ENCODE results near the gene CMTM5. TPM values are rescaled to one million over a fixed set of nuclear protein-coding genes. Genes with fewer than 3 reads are reported as not detected.

The CMTM5 gene
- total RNA-seq, 1 donor: not detected

GRCh38 chr14:23392613-23393012 is 15.8 kb downstream of the CMTM5 start:
- H3K4me2 ChIP-seq (ENCODE audit: insufficient read depth, low read length): no peak overlapping the region
- H3K9me3 ChIP-seq (ENCODE audit: low read depth, low read length): no peaks in the 10 kb centered on the region
- peaks cover 2% of the 10 kb centered on the region for H3K27me3 ChIP-seq (ENCODE audit: insufficient read depth, low read length)
- no peaks in the 10 kb centered on the region for H3K79me2 ChIP-seq (ENCODE audit: insufficient read depth, low read length)
- H3K27ac ChIP-seq (ENCODE audit: low read depth, low read length): no peak overlapping the region
- DNase-seq (ENCODE audit: insufficient read length, low spot score, missing footprints): no peak
- H3K4me3 ChIP-seq (ENCODE audit: insufficient read depth, low read length): no peak overlapping the region
- no peaks in the 10 kb centered on the region for H4K20me1 ChIP-seq (ENCODE audit: insufficient read depth, low read length)
- no peak for TF ChIP-seq CTCF (IDR thresholded peaks at IDR 0.05; ENCODE audit: extremely low read depth, low read depth, low read length)
- no peaks in the 10 kb centered on the region for H3K4me1 ChIP-seq (ENCODE audit: insufficient read depth, low read length)
- H3K36me3 ChIP-seq (ENCODE audit: insufficient read depth, low read length): no peaks in the 10 kb centered on the region
- no peak overlapping the region for H2AFZ ChIP-seq (ENCODE audit: low read length)

- Histone ChIP-seq H2AFZ (ENCODE audit: low read length) (no peak overlapping the region), H3K36me3 (ENCODE audit: insufficient read depth, low read length) (no peaks in the 10 kb centered on the region), H3K4me3 (ENCODE audit: insufficient read depth, low read length) (no peak overlapping the region), H4K20me1 (ENCODE audit: insufficient read depth, low read length) (no peaks in the 10 kb centered on the region), H3K4me2 (ENCODE audit: insufficient read depth, low read length) (no peak overlapping the region), H3K9me3 (ENCODE audit: low read depth, low read length) (no peaks in the 10 kb centered on the region), H3K79me2 (ENCODE audit: insufficient read depth, low read length) (no peaks in the 10 kb centered on the region), H3K4me1 (ENCODE audit: insufficient read depth, low read length) (no peaks in the 10 kb centered on the region), H3K27ac (ENCODE audit: low read depth, low read length) (no peak overlapping the region), H3K27me3 (ENCODE audit: insufficient read depth, low read length) (peaks cover 2% of the 10 kb centered on the region)
- DNase-seq (ENCODE audit: insufficient read length, low spot score, missing footprints): no peak
- TF ChIP-seq CTCF (IDR thresholded peaks at IDR 0.05; ENCODE audit: extremely low read depth, low read depth, low read length): no peak
These were observed 19.3 kb downstream of the CMTM5 start for GRCh38 chr14:23396126-23396525.

GRCh38 chr14:23396781-23397407 is 20.0 kb downstream of the CMTM5 start:
- Histone ChIP-seq H3K27me3 (ENCODE audit: insufficient read depth, low read length) (peaks cover 2% of the 10 kb centered on the region), H3K79me2 (ENCODE audit: insufficient read depth, low read length) (no peaks in the 10 kb centered on the region), H3K27ac (ENCODE audit: low read depth, low read length) (no peak overlapping the region), H3K4me1 (ENCODE audit: insufficient read depth, low read length) (no peaks in the 10 kb centered on the region), H4K20me1 (ENCODE audit: insufficient read depth, low read length) (no peaks in the 10 kb centered on the region), H3K36me3 (ENCODE audit: insufficient read depth, low read length) (no peaks in the 10 kb centered on the region), H2AFZ (ENCODE audit: low read length) (no peak overlapping the region), H3K4me2 (ENCODE audit: insufficient read depth, low read length) (no peak overlapping the region), H3K9me3 (ENCODE audit: low read depth, low read length) (no peaks in the 10 kb centered on the region), H3K4me3 (ENCODE audit: insufficient read depth, low read length) (no peak overlapping the region)
- TF ChIP-seq CTCF (IDR thresholded peaks at IDR 0.05; ENCODE audit: extremely low read depth, low read depth, low read length): no peak
- no peak for DNase-seq (ENCODE audit: insufficient read length, low spot score, missing footprints)

GRCh38 chr14:23398348-23398747 is 21.5 kb downstream of the CMTM5 start:
- Histone ChIP-seq H4K20me1 (ENCODE audit: insufficient read depth, low read length) (no peaks in the 10 kb centered on the region), H3K27me3 (ENCODE audit: insufficient read depth, low read length) (no peaks in the 10 kb centered on the region), H3K27ac (ENCODE audit: low read depth, low read length) (no peak overlapping the region), H3K79me2 (ENCODE audit: insufficient read depth, low read length) (no peaks in the 10 kb centered on the region), H3K4me1 (ENCODE audit: insufficient read depth, low read length) (no peaks in the 10 kb centered on the region), H3K36me3 (ENCODE audit: insufficient read depth, low read length) (no peaks in the 10 kb centered on the region), H3K4me2 (ENCODE audit: insufficient read depth, low read length) (no peak overlapping the region), H2AFZ (ENCODE audit: low read length) (no peak overlapping the region), H3K4me3 (ENCODE audit: insufficient read depth, low read length) (no peak overlapping the region), H3K9me3 (ENCODE audit: low read depth, low read length) (no peaks in the 10 kb centered on the region)
- TF ChIP-seq CTCF (IDR thresholded peaks at IDR 0.05; ENCODE audit: extremely low read depth, low read depth, low read length): no peak
- no peak for DNase-seq (ENCODE audit: insufficient read length, low spot score, missing footprints)

All from osteoblast (primary cell).